CD8-positive, alpha-beta memory T cell (primary cell): Measurements from ENCODE around the gene NLRC5. TPM values are rescaled to one million over a fixed set of nuclear protein-coding genes. Genes with fewer than 3 reads are reported as not detected.
A peak's percentile ranks its signal among the peaks of the same experiment; 100 is the strongest.

ENCODE experiments used
- CTCF ChIA-PET: fragments of 350-600 bp; sonication (Branson Sonifier 250); formaldehyde crosslinking; loops from one replicate; lab custom pipeline; 2021; ENCODE audit warnings: antibody characterized with exemption; lab: Charles Lee
- POLR2A ChIA-PET: fragments of 350-600 bp; sonication (Branson Sonifier 250); formaldehyde crosslinking; loops from one replicate; lab custom pipeline; 2021; ENCODE audit warnings: antibody characterized with exemption; lab: Charles Lee
- DNase-seq, 5 donors: peaks; one replicate each; pipeline versions ENCODE4 v3.0.0 to v3.0.0-alpha.2; 2020 to 2022; ENCODE audit warnings: mixed read lengths in 1 of 5
- H3K27ac ChIP-seq: one replicate; pipeline ENCODE4 v1.7.0; 2013; ENCODE audit warnings: low read depth, mild to moderate bottlenecking, low read length, moderate library complexity
- H3K27me3 ChIP-seq: 2 replicates; pipeline ENCODE4 v1.7.0; 2013; ENCODE audit warnings: low read length, mild to moderate bottlenecking; ENCODE audit not compliant: insufficient read depth, poor library complexity, severe bottlenecking
- H3K36me3 ChIP-seq: 2 replicates; pipeline ENCODE4 v1.7.0; 2013; ENCODE audit warnings: mild to moderate bottlenecking, low read length, moderate library complexity; ENCODE audit not compliant: insufficient read depth
- H3K4me1 ChIP-seq: 2 replicates; pipeline ENCODE4 v1.7.0; 2013; ENCODE audit warnings: mild to moderate bottlenecking, low read length, moderate library complexity; ENCODE audit not compliant: insufficient read depth
- H3K4me3 ChIP-seq: 2 replicates; pipeline ENCODE4 v1.7.0; 2013; ENCODE audit warnings: mild to moderate bottlenecking, low read length
- H3K9me3 ChIP-seq: 2 replicates; pipeline ENCODE4 v1.7.0; 2013; ENCODE audit warnings: mild to moderate bottlenecking, low read length
- H3K27ac Mint-ChIP-seq, 8 donors: one replicate each; pipeline ENCODE4 v1.8.0; 2020 to 2021; ENCODE audit warnings: mixed read lengths in 8 of 8, mild to moderate bottlenecking in 6 of 8, inconsistent platforms in 3 of 8, moderate library complexity in 3 of 8
- H3K27me3 Mint-ChIP-seq, 2 donors: one replicate each; pipeline ENCODE4 v1.8.0; 2020 to 2021; ENCODE audit warnings: mixed read lengths in 2 of 2, mild to moderate bottlenecking in 1 of 2, moderate library complexity in 1 of 2
- H3K36me3 Mint-ChIP-seq, 3 donors: one replicate each; pipeline ENCODE4 v1.8.0; 2020 to 2021; ENCODE audit warnings: mixed read lengths in 3 of 3, inconsistent platforms in 1 of 3, mild to moderate bottlenecking in 1 of 3
- H3K4me1 Mint-ChIP-seq, 3 donors: one replicate each; pipeline ENCODE4 v1.8.0; 2020 to 2021; ENCODE audit warnings: mixed read lengths in 3 of 3, inconsistent platforms in 1 of 3, mild to moderate bottlenecking in 1 of 3
- H3K4me3 Mint-ChIP-seq, 7 donors: one replicate each; pipeline ENCODE4 v1.8.0; 2020 to 2021; ENCODE audit warnings: mixed read lengths in 7 of 7, mild to moderate bottlenecking in 6 of 7, moderate library complexity in 4 of 7, inconsistent platforms in 2 of 7
- H3K9me3 Mint-ChIP-seq, 5 donors: one replicate each; pipeline ENCODE4 v1.8.0; 2020 to 2022; ENCODE audit warnings: mixed read lengths in 5 of 5, mild to moderate bottlenecking in 3 of 5, moderate library complexity in 2 of 5, inconsistent platforms in 1 of 5
- polyA plus RNA-seq: library from polyadenylated mRNA; unstranded; fragments of 300-500 nt; fragmentation: Illumina TruSeq; gene quantifications from one replicate; pipeline ENCODE4 v1.2.3, GENCODE V29; 2021
- total RNA-seq, 2 experiments: library from RNA; stranded (reverse); gene quantifications; one replicate each; pipeline ENCODE4 v1.2.3, GENCODE V29; 2021

The NLRC5 gene, protein sequence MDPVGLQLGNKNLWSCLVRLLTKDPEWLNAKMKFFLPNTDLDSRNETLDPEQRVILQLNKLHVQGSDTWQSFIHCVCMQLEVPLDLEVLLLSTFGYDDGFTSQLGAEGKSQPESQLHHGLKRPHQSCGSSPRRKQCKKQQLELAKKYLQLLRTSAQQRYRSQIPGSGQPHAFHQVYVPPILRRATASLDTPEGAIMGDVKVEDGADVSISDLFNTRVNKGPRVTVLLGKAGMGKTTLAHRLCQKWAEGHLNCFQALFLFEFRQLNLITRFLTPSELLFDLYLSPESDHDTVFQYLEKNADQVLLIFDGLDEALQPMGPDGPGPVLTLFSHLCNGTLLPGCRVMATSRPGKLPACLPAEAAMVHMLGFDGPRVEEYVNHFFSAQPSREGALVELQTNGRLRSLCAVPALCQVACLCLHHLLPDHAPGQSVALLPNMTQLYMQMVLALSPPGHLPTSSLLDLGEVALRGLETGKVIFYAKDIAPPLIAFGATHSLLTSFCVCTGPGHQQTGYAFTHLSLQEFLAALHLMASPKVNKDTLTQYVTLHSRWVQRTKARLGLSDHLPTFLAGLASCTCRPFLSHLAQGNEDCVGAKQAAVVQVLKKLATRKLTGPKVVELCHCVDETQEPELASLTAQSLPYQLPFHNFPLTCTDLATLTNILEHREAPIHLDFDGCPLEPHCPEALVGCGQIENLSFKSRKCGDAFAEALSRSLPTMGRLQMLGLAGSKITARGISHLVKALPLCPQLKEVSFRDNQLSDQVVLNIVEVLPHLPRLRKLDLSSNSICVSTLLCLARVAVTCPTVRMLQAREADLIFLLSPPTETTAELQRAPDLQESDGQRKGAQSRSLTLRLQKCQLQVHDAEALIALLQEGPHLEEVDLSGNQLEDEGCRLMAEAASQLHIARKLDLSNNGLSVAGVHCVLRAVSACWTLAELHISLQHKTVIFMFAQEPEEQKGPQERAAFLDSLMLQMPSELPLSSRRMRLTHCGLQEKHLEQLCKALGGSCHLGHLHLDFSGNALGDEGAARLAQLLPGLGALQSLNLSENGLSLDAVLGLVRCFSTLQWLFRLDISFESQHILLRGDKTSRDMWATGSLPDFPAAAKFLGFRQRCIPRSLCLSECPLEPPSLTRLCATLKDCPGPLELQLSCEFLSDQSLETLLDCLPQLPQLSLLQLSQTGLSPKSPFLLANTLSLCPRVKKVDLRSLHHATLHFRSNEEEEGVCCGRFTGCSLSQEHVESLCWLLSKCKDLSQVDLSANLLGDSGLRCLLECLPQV (N-terminal part only)
- total RNA-seq (100 to 1,000 TPM; 173 to 178 TPM), polyA plus RNA-seq (165 TPM)

DNA sequence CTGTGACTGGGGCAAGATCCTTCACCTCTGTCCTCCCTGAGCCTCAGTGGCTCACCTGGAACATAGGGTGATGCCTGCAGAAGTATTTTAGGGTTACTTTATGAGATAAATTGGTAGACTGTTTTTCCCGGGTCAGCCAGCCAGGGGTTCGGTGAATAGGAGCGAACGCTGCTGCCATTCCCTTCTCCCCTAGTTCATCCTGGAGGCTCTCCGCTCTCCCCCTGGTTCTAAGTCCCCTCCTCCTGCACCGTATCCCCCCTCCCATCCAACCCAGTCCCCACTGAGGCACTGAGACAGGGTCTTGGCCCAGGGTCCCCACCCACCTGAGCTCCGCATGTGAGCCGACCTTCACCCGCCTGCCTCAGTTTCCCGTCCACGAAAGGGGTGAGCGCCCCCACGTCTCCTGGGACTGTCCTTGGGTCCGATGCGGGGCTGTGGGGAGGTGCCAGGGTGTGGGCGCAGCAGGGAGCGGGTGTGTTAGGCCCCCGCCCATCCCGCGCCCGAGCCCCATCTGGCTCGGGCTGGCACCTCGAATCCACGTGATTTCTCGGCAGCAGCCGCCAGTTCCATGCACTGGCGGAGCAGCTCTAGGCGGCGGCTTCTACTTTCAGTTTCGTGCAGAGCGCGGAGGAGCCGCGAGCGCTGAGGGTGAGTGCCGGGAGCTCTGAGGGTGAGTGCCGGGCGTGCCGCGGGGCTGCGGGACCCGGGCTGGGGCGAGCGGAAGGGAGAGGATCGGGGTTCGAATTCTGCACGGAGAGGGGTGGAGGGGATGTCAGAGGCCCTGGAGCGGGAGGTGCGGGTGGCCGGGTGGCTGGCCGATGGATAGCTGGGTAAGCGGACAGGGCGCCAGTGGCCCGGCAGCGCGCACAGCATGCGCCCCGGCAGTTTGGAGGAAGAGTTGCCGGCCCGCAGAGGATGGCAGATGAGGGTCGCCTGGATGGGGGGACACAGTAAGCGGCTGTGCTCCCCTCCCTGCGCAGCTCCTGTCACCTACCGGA is at the start of gene NLRC5:
NLRC5 (plus strand) TSS at position 610 of the 998 bp plus-strand sequence. CDS start 31,156 bp downstream, outside the sequence.
- Mint-ChIP-seq H3K9me3 (no peaks in the 10 kb centered on the region), H3K27me3 (no peaks in the 10 kb centered on the region), H3K4me3 (peak within 1 kb of the TSS; percentile 98 to 100 (median 99)), H3K27ac (peak within 1 kb of the TSS; percentile 94 to 100 (median 98)), H3K36me3 (peaks cover 10 to 57% (median 22%) of the 10 kb centered on the region in 3 donors), H3K4me1 (peaks cover 68 to 83% (median 74%) of the 10 kb centered on the region in 3 donors)
- ChIA-PET POLR2A (interaction anchor here (0.6 to 4.6 kb wide), 21 partner anchors 9 to 197 kb away, joined by 3 to 34 read pairs (median 6); partner anchors contain the start of genes PSME3IP1 and RSPRY1), CTCF (interaction anchor here (0.8 to 8.9 kb wide), 15 partner anchors 8 to 95 kb away, joined by 3 to 80 read pairs (median 5); no protein-coding TSS in a partner anchor)
- Histone ChIP-seq H3K27me3 (no peaks in the 10 kb centered on the region), H3K4me3 (peak within 1 kb of the TSS; percentile 88), H3K4me1 (peaks cover 62% of the 10 kb centered on the region), H3K36me3 (peaks cover 9% of the 10 kb centered on the region), H3K9me3 (no peaks in the 10 kb centered on the region), H3K27ac (peak within 1 kb of the TSS; percentile 81)
- DNase-seq, result peak; percentile 85 to 94 (median 87)

DNA sequence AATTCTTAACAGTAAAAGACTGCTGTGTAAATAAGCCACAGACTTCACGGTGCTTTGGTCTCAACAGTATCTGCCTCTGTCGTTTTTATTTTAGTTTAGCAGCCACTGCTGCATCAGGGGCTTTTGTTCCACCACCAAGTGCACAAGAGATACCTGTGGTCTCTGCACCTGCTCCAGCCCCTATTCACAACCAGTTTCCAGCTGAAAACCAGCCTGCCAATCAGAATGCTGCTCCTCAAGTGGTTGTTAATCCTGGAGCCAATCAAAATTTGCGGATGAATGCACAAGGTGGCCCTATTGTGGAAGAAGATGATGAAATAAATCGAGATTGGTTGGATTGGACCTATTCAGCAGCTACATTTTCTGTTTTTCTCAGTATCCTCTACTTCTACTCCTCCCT is 49.6 kb upstream of the NLRC5 start:
- Histone ChIP-seq H3K9me3 (no peaks in the 10 kb centered on the region), H3K4me3 (no peak overlapping the region), H3K4me1 (peaks cover 50% of the 10 kb centered on the region), H3K36me3 (peaks cover 74% of the 10 kb centered on the region), H3K27me3 (no peaks in the 10 kb centered on the region), H3K27ac (no peak overlapping the region)
- peak overlapping the region in 6 of 8 donors; percentile 16 to 91 (median 77) for H3K27ac Mint-ChIP-seq
- H3K4me3 Mint-ChIP-seq, result peak overlapping the region in 3 of 7 donors; percentile 9 to 76 (median 59)
- H3K27me3 Mint-ChIP-seq, result no peaks in the 10 kb centered on the region
- ChIA-PET POLR2A (no interaction called here), CTCF (no interaction called here)
- peaks cover 17 to 95% (median 48%) of the 10 kb centered on the region in 3 donors for H3K36me3 Mint-ChIP-seq
- peak in 1 of 5 donors; percentile 29 for DNase-seq
- H3K9me3 Mint-ChIP-seq, result no peaks in the 10 kb centered on the region
- peaks cover 45 to 85% (median 53%) of the 10 kb centered on the region in 3 donors for H3K4me1 Mint-ChIP-seq

DNA sequence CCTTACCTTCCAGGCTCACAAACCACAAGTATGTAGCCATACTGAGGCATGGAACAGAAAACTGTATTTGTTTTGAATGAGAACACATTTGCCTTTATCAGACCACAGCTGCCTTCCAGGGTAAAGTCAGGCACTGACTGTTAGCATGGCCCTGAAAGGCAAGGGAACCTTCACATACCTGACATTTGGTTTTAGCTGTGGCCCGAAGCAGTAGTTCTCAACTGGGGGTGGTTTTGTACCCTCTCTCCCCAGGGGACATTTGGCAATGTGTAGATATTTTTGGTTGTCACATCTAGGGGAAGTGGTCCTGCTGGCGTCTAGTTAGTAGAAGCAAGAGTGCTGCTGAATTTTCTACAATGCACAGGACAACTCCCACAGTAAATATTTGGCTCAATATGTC is 48.3 kb upstream of the NLRC5 start:
- POLR2A ChIA-PET, result interaction anchor here (1.6 kb wide), 1 partner anchor 9 kb away, joined by 5 read pairs; the partner anchor contains the start of gene HERPUD1
- CTCF ChIA-PET, result interaction anchor here (1.5 kb wide), 1 partner anchor 11 kb away, joined by 5 read pairs; no protein-coding TSS in a partner anchor
- Mint-ChIP-seq H3K4me1 (peaks cover 38 to 76% (median 40%) of the 10 kb centered on the region in 3 donors), H3K27ac (peak overlapping the region in 2 of 8 donors; percentile 29 to 46), H3K4me3 (no peak overlapping the region), H3K9me3 (no peaks in the 10 kb centered on the region), H3K27me3 (no peaks in the 10 kb centered on the region), H3K36me3 (peaks cover 12 to 92% (median 37%) of the 10 kb centered on the region in 3 donors)
- Histone ChIP-seq H3K4me3 (no peak overlapping the region), H3K4me1 (peaks cover 37% of the 10 kb centered on the region), H3K27me3 (no peaks in the 10 kb centered on the region), H3K9me3 (no peaks in the 10 kb centered on the region), H3K36me3 (peaks cover 64% of the 10 kb centered on the region), H3K27ac (no peak overlapping the region)
- DNase-seq, result no peak

GRCh38 chr16:56941856-56942331 is 47.5 kb upstream of the NLRC5 start:
- H3K27ac ChIP-seq, result no peak overlapping the region
- H3K4me3 Mint-ChIP-seq, result no peak overlapping the region
- H3K9me3 Mint-ChIP-seq, result no peaks in the 10 kb centered on the region
- ChIA-PET POLR2A (interaction anchor here (1.6 kb wide), 1 partner anchor 10 kb away, joined by 5 read pairs; the partner anchor contains the start of gene HERPUD1), CTCF (interaction anchor here (0.6 to 1.5 kb wide), 3 partner anchors 9 to 22 kb away, joined by 3 to 5 read pairs (median 3); no protein-coding TSS in a partner anchor)
- peaks cover 29% of the 10 kb centered on the region for H3K4me1 ChIP-seq
- peaks cover 36 to 68% (median 36%) of the 10 kb centered on the region in 3 donors for H3K4me1 Mint-ChIP-seq
- peaks cover 56% of the 10 kb centered on the region for H3K36me3 ChIP-seq
- peaks cover 12 to 89% (median 33%) of the 10 kb centered on the region in 3 donors for H3K36me3 Mint-ChIP-seq
- H3K27me3 ChIP-seq, result no peaks in the 10 kb centered on the region
- H3K27ac Mint-ChIP-seq, result peak overlapping the region in 1 of 8 donors; percentile 60
- no peaks in the 10 kb centered on the region for H3K27me3 Mint-ChIP-seq
- no peaks in the 10 kb centered on the region for H3K9me3 ChIP-seq
- no peak overlapping the region for H3K4me3 ChIP-seq
- no peak for DNase-seq

DNA sequence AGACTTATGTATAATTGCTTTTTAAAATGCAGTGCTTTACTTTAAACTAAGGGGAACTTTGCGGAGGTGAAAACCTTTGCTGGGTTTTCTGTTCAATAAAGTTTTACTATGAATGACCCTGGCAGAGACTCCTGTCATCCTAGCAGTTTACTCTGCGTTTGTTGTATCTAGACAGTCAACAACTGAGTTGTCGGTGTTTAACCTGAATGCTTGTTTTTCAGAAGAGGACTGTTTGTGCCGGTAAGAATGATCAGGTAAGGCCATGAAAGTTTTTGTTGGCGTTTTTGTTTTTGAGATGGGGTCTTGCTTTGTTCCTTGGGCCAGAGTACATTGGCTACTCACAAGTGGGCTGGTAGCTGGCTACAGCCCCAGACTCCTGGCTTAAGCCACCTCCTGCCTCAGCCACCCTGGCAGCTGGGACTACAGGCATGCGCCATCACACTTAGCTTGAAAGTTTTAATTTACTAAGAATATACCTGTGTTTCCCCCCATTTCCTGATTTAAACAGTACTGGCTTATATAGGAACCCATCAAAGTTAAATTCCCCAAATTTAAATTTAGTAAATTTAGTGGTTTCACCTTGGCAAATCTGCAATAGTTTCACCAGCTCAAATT is 45.5 kb upstream of the NLRC5 start:
- POLR2A ChIA-PET, result interaction anchor here (0.8 kb wide), 1 partner anchor 139 kb away, joined by 3 read pairs; no protein-coding TSS in a partner anchor
- no peak overlapping the region for H3K27ac ChIP-seq
- CTCF ChIA-PET, result interaction anchor here (1.5 to 2.5 kb wide), 2 partner anchors 21 to 22 kb away, joined by 3 to 9 read pairs; no protein-coding TSS in a partner anchor
- H3K9me3 ChIP-seq, result no peaks in the 10 kb centered on the region
- Mint-ChIP-seq H3K27ac (peak overlapping the region in 6 of 8 donors; percentile 3 to 84 (median 36)), H3K4me1 (peaks cover 16 to 48% (median 17%) of the 10 kb centered on the region in 3 donors), H3K9me3 (no peaks in the 10 kb centered on the region), H3K4me3 (no peak overlapping the region), H3K27me3 (no peaks in the 10 kb centered on the region), H3K36me3 (peaks cover 10 to 75% (median 23%) of the 10 kb centered on the region in 3 donors)
- no peak for DNase-seq
- H3K27me3 ChIP-seq, result no peaks in the 10 kb centered on the region
- peaks cover 52% of the 10 kb centered on the region for H3K36me3 ChIP-seq
- H3K4me3 ChIP-seq, result no peak overlapping the region
- peaks cover 15% of the 10 kb centered on the region for H3K4me1 ChIP-seq
